Vagina (tissue), 2 donors: Measurements from ENCODE around the gene CAMK2N2.

Source experiments
- CTCF ChIP-seq, 3 experiments: fragments of 450-650 bp in 2 of 3; fragments of 200-600 bp in 1 of 3; sonication (generic) in 1 of 3; IDR thresholded peaks; one replicate each; pipeline ENCODE4 v1.5.1; 2017 to 2019; ENCODE audit warnings: antibody characterized with exemption in 3 of 3, mild to moderate bottlenecking in 2 of 3, moderate library complexity in 2 of 3
- POLR2A ChIP-seq, 2 donors: fragments of 450-650 bp; IDR thresholded peaks; one replicate each; pipeline ENCODE4 v1.6.1; 2017; ENCODE audit warnings: antibody characterized with exemption in 2 of 2, mild to moderate bottlenecking in 2 of 2, moderate library complexity in 2 of 2

GRCh38 chr3:184234671-184235380, 26.5 kb downstream of the CAMK2N2 start:
- TF ChIP-seq CTCF (IDR thresholded peaks at IDR 0.05) (no peak), POLR2A (IDR thresholded peaks at IDR 0.05) (no peak)
